ENCODE measurements around the gene SPNS3.

GRCh38 chr17:4411201-4411600, 22.5 kb upstream of the SPNS3 start:
- TF ChIP-seq POLR2A (IDR thresholded peaks at IDR 0.05): no peak
- TF ChIP-seq CTCF (IDR thresholded peaks at IDR 0.05): no peak
- TF ChIP-seq EP300 (IDR thresholded peaks at IDR 0.05): no peak
